Natural killer cell (primary cell): ENCODE data around the gene KCNQ2. TPM values are rescaled to one million over a fixed set of nuclear protein-coding genes. Genes with fewer than 3 reads are reported as not detected.

Experiments
- ATAC-seq, 3 donors: fragments of 150-1000 bp in 2 of 3; fragments of 200-7000 bp in 1 of 3; cut with Tn5 transposase; 1 replicate in 1 of 3; 2 replicates in 2 of 3; pipeline ENCODE4 v1.10.0; 2021; ENCODE audit warnings: mild to moderate bottlenecking in 2 of 3, moderate library complexity in 2 of 3
- DNase-seq, 2 donors: peaks; one replicate each; pipeline versions ENCODE4 v3.0.0 to v3.0.0-alpha.2; 2013 to 2021; ENCODE audit warnings: mixed read lengths in 1 of 2
- H3K27ac ChIP-seq: one replicate; pipeline ENCODE4 v1.5.1; 2013; ENCODE audit warnings: mild to moderate bottlenecking, low read length
- H3K27me3 ChIP-seq: one replicate; pipeline ENCODE4 v1.6.1; 2013; ENCODE audit warnings: low read length; ENCODE audit not compliant: control insufficient read depth, insufficient read depth
- H3K36me3 ChIP-seq: one replicate; pipeline ENCODE4 v1.6.1; 2013; ENCODE audit warnings: low read length; ENCODE audit not compliant: control insufficient read depth, insufficient read depth
- H3K4me1 ChIP-seq: one replicate; pipeline ENCODE4 v1.6.1; 2013; ENCODE audit warnings: low read length; ENCODE audit not compliant: control insufficient read depth, insufficient read depth
- H3K4me3 ChIP-seq: one replicate; pipeline ENCODE4 v1.5.1; 2013; ENCODE audit warnings: low read length
- H3K9me3 ChIP-seq: one replicate; pipeline ENCODE4 v1.6.1; 2013; ENCODE audit warnings: low read length; ENCODE audit not compliant: control insufficient read depth, insufficient read depth
- H3K27ac Mint-ChIP-seq, 2 donors: one replicate each; pipeline ENCODE4 v1.8.0; 2022; ENCODE audit warnings: mild to moderate bottlenecking in 2 of 2, mixed read lengths in 2 of 2, moderate library complexity in 1 of 2
- H3K27me3 Mint-ChIP-seq, 2 donors: one replicate each; pipeline ENCODE4 v1.8.0; 2022; ENCODE audit warnings: low read depth in 2 of 2, mixed read lengths in 2 of 2
- H3K36me3 Mint-ChIP-seq: one replicate; pipeline ENCODE4 v1.8.0; 2022; ENCODE audit warnings: mixed read lengths
- H3K4me1 Mint-ChIP-seq, 2 donors: one replicate each; pipeline ENCODE4 v1.8.0; 2022; ENCODE audit warnings: mixed read lengths in 2 of 2
- H3K4me3 Mint-ChIP-seq: one replicate; pipeline ENCODE4 v1.8.0; 2022; ENCODE audit warnings: mild to moderate bottlenecking, moderate library complexity, mixed read lengths
- H3K9me3 Mint-ChIP-seq, 2 donors: one replicate each; pipeline ENCODE4 v1.8.0; 2022; ENCODE audit warnings: mixed read lengths in 2 of 2
- CTCF ChIP-seq: fragments of 200-600 bp; IDR thresholded peaks from one replicate; pipeline ENCODE4 v1.8.0; 2022; ENCODE audit warnings: antibody characterized with exemption
- WGBS: methylation state at CpG from one replicate; pipeline ENCODE4 v1.1.7; 2013; ENCODE audit warnings: missing lambda C conversion rate; ENCODE audit not compliant: insufficient coverage; 5-methylcytosine and 5-hydroxymethylcytosine counted together
- intact Hi-C: fragments of 100-400 bp; cut with micrococcal nuclease; formaldehyde crosslinking; loops from one replicate; pipeline ENCODE4 v1.14.2; 2022
- total RNA-seq, 4 donors: library from RNA; stranded (reverse); fragments of 120-200 nt in 1 of 4; gene quantifications; one replicate each; pipeline versions ENCODE4 v1.2.3 to v1.2.4, GENCODE V29; 2013 to 2022

KCNQ2 gene
- total RNA-seq, 3 donors from 2014 or later (not counting 1 experiment from before 2014, with no cell fraction given) = not detected

GRCh38 chr20:63520504-63520933 is 48.1 kb upstream of the KCNQ2 start, which contains the start of gene PPDPF:
Gene PPDPF (plus strand): TSS chr20:63520765. CDS start chr20:63521309, 544 bp downstream.
- peaks cover 7% of the 10 kb centered on the region for H3K9me3 ChIP-seq
- peak within 1 kb of the TSS in 1 of 2 donors; percentile 81 for H3K27ac Mint-ChIP-seq
- peaks cover 0 to 4% of the 10 kb centered on the region in 2 donors for H3K27me3 Mint-ChIP-seq
- H3K36me3 ChIP-seq = peaks cover 6% of the 10 kb centered on the region
- peak; percentile 87 to 94 for DNase-seq
- peaks cover 0 to 17% of the 10 kb centered on the region in 2 donors for H3K4me1 Mint-ChIP-seq
- TF ChIP-seq CTCF = no peak
- H3K27ac ChIP-seq = peak within 1 kb of the TSS; percentile 56
- peaks cover 0 to 2% of the 10 kb centered on the region in 2 donors for H3K9me3 Mint-ChIP-seq
- H3K36me3 Mint-ChIP-seq = no peaks in the 10 kb centered on the region
- intact Hi-C loops = no loop called here
- H3K4me3 Mint-ChIP-seq = peak within 1 kb of the TSS; percentile 83
- WGBS = under 1% methylated on average over 64 of the region's 64 CpGs
- ATAC-seq = peak; percentile 85 to 96 (median 86)
- H3K27me3 ChIP-seq = peaks cover 4% of the 10 kb centered on the region
- H3K4me3 ChIP-seq = peak within 1 kb of the TSS; percentile 66
- H3K4me1 ChIP-seq = peaks cover 23% of the 10 kb centered on the region

DNA sequence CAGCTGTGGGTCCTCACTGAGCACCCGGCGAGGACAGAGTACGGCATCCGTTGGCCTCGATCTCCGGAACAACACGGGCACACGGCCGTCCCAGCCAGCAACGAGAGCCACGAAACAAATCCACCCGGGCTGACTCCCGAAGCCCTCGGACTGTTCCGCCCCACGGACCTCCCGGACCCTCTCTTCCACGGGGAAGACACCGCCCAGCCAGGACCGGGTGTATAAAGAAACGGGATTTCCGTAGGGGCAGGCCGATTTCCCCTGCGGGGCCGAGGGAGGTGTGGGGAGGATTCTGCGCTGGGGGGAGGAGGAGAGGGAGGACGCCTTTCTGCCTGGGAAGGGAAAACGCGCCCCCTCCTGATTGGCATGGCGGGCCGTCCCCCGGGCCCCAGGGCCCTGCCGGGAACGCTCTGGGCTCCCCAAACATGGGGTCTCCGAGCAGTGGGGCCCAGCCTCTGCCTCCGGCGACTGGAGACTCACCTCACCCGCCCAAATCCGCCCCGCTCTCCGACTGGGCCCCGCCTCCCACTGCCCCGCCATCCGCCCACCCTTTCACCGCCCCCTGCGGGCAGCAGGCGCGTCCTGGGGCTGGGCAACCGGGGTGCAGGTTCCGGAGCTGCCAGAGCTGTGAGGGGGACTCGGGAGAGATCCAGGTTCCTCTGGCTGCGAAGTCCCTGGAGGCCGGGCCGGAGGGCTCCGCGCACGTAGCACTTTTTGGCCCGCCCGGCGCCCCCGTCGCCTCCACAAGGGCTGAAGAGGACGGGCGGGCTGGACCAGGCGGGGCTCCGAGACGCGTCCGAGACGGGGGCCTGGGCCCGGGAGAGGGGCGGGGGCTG is 47.4 kb upstream of the KCNQ2 start:
- no peak for TF ChIP-seq CTCF
- Histone ChIP-seq H3K27me3 (peaks cover 4% of the 10 kb centered on the region), H3K4me3 (peak overlapping the region; percentile 66), H3K9me3 (peaks cover 7% of the 10 kb centered on the region), H3K4me1 (peaks cover 23% of the 10 kb centered on the region), H3K27ac (no peak overlapping the region), H3K36me3 (peaks cover 6% of the 10 kb centered on the region)
- H3K27ac Mint-ChIP-seq = peak overlapping the region in 1 of 2 donors; percentile 81
- peaks cover 0 to 2% of the 10 kb centered on the region in 2 donors for H3K9me3 Mint-ChIP-seq
- DNase-seq (peak; percentile 61 to 76), ATAC-seq (peak; percentile 36 to 62 (median 53))
- peak overlapping the region; percentile 76 for H3K4me3 Mint-ChIP-seq
- H3K36me3 Mint-ChIP-seq = no peaks in the 10 kb centered on the region
- peaks cover 0 to 17% of the 10 kb centered on the region in 2 donors for H3K4me1 Mint-ChIP-seq
- WGBS = under 1% methylated on average over 72 of the region's 72 CpGs
- H3K27me3 Mint-ChIP-seq = peaks cover 0 to 4% of the 10 kb centered on the region in 2 donors
- intact Hi-C loops = no loop called here

GRCh38 chr20:63518946-63519667 is 46.7 kb upstream of the KCNQ2 start:
- Mint-ChIP-seq H3K4me1 (peaks cover 0 to 22% of the 10 kb centered on the region in 2 donors), H3K36me3 (no peaks in the 10 kb centered on the region), H3K4me3 (peak overlapping the region; percentile 76), H3K9me3 (peaks cover 2% of the 10 kb centered on the region in 2 donors), H3K27ac (peak overlapping the region in 1 of 2 donors; percentile 81), H3K27me3 (peaks cover 0 to 4% of the 10 kb centered on the region in 2 donors)
- Histone ChIP-seq H3K4me3 (no peak overlapping the region), H3K9me3 (peaks cover 7% of the 10 kb centered on the region), H3K27ac (no peak overlapping the region), H3K27me3 (peaks cover 4% of the 10 kb centered on the region), H3K4me1 (peaks cover 23% of the 10 kb centered on the region), H3K36me3 (peaks cover 6% of the 10 kb centered on the region)
- WGBS = 82% methylated on average over 32 of the region's 32 CpGs
- intact Hi-C loops = no loop called here
- no peak for TF ChIP-seq CTCF
- DNase-seq (no peak), ATAC-seq (no peak)
